T-cell (primary cell): Measurements from ENCODE around the gene NAGS. TPM values are rescaled to one million over a fixed set of nuclear protein-coding genes. Genes with fewer than 3 reads are reported as not detected.

ENCODE experiments used
- ATAC-seq, 4 experiments: fragments of 200-7000 bp in 3 of 4; fragments of 150-1000 bp in 1 of 4; cut with Tn5 transposase; replicated peaks in 1 of 4; 1 replicate in 3 of 4; 2 replicates in 1 of 4; pipeline ENCODE4 v1.10.0; 2021; ENCODE audit warnings: moderate library complexity in 3 of 4, mild to moderate bottlenecking in 2 of 4, moderate number of reproducible peaks in 1 of 4
- CTCF ChIA-PET, 2 donors: fragments of 300-600 bp; sonication (Branson Sonifier 250); formaldehyde crosslinking; loops; one replicate each; lab custom pipeline; 2022; ENCODE audit warnings: antibody characterized with exemption in 2 of 2; lab: Charles Lee
- POLR2A ChIA-PET, 2 donors: fragments of 300-600 bp; sonication (Branson Sonifier 250); formaldehyde crosslinking; loops; one replicate each; lab custom pipeline; 2022; ENCODE audit warnings: antibody characterized with exemption in 2 of 2; lab: Charles Lee
- DNase-seq, 35 experiments: peaks; one replicate each; pipeline versions ENCODE4 v3.0.0 to v3.0.0-alpha.2; 2013 to 2023
- H3K27ac ChIP-seq: one replicate; pipeline ENCODE4 v1.5.1; 2013; ENCODE audit warnings: low read length
- H3K27me3 ChIP-seq, 2 experiments: replicated peaks in 1 of 2; 1 replicate in 1 of 2; 2 replicates in 1 of 2; pipeline versions ENCODE4 v1.6.1 to v1.7.0; 2013; ENCODE audit warnings: low read length in 1 of 2, mixed read lengths in 1 of 2; ENCODE audit not compliant: control insufficient read depth in 2 of 2, insufficient read depth in 2 of 2; ENCODE audit errors: extremely low read depth in 1 of 2
- H3K36me3 ChIP-seq, 2 donors: 1 replicate in 1 of 2; 2 replicates in 1 of 2; pipeline versions ENCODE4 v1.6.1 to v1.7.0; 2013; ENCODE audit warnings: low read length in 1 of 2; ENCODE audit not compliant: control insufficient read depth in 2 of 2, insufficient read depth in 1 of 2; ENCODE audit errors: extremely low read depth in 1 of 2
- H3K4me1 ChIP-seq, 2 experiments: 1 replicate in 1 of 2; 2 replicates in 1 of 2; pipeline versions ENCODE4 v1.6.1 to v1.7.0; 2013; ENCODE audit warnings: low read length in 2 of 2, mixed read lengths in 1 of 2; ENCODE audit not compliant: insufficient read depth in 2 of 2, control insufficient read depth in 1 of 2; ENCODE audit errors: extremely low read depth in 1 of 2
- H3K4me3 ChIP-seq, 2 donors: 1 replicate in 1 of 2; 2 replicates in 1 of 2; pipeline versions ENCODE4 v1.5.1 to v1.7.0; 2013; ENCODE audit warnings: mild to moderate bottlenecking in 2 of 2, low read length in 1 of 2, moderate library complexity in 1 of 2; ENCODE audit not compliant: control insufficient read depth in 1 of 2; ENCODE audit errors: extremely low read depth in 1 of 2
- H3K9me3 ChIP-seq: 2 replicates; pipeline ENCODE4 v1.7.0; 2013
- H3K27ac Mint-ChIP-seq, 2 donors: one replicate each; pipeline ENCODE4 v1.8.0; 2020 to 2021; ENCODE audit warnings: mild to moderate bottlenecking in 2 of 2, mixed read lengths in 2 of 2
- H3K27me3 Mint-ChIP-seq, 2 donors: one replicate each; pipeline ENCODE4 v1.8.0; 2021 to 2022; ENCODE audit warnings: mixed read lengths in 2 of 2
- H3K36me3 Mint-ChIP-seq: one replicate; pipeline ENCODE4 v1.8.0; 2021; ENCODE audit warnings: mixed read lengths
- H3K4me1 Mint-ChIP-seq, 3 donors: one replicate each; pipeline ENCODE4 v1.8.0; 2020 to 2022; ENCODE audit warnings: mixed read lengths in 3 of 3, mild to moderate bottlenecking in 1 of 3
- H3K4me3 Mint-ChIP-seq, 3 donors: one replicate each; pipeline ENCODE4 v1.8.0; 2020 to 2022; ENCODE audit warnings: mild to moderate bottlenecking in 3 of 3, mixed read lengths in 3 of 3, moderate library complexity in 3 of 3
- H3K9me3 Mint-ChIP-seq, 3 donors: one replicate each; pipeline ENCODE4 v1.8.0; 2020 to 2022; ENCODE audit warnings: mixed read lengths in 3 of 3
- WGBS: methylation state at CpG from one replicate; pipeline ENCODE4 v1.1.5; 2013; ENCODE audit warnings: missing lambda C conversion rate; ENCODE audit not compliant: insufficient coverage; 5-methylcytosine and 5-hydroxymethylcytosine counted together
- total RNA-seq, 35 experiments: library from RNA in 6 of 35; stranded (reverse) in 6 of 35; fragments of 120-200 nt in 1 of 35; gene quantifications; one replicate each; pipeline versions ENCODE4 v1.2.1 to v1.2.4 and lab custom pipeline; 2013 to 2026

NAGS gene
- total RNA-seq, 5 donors from 2014 or later (not counting 1 experiment from before 2014, with no cell fraction given), result 0.35 to 2.4 (median 1.8) TPM

DNA sequence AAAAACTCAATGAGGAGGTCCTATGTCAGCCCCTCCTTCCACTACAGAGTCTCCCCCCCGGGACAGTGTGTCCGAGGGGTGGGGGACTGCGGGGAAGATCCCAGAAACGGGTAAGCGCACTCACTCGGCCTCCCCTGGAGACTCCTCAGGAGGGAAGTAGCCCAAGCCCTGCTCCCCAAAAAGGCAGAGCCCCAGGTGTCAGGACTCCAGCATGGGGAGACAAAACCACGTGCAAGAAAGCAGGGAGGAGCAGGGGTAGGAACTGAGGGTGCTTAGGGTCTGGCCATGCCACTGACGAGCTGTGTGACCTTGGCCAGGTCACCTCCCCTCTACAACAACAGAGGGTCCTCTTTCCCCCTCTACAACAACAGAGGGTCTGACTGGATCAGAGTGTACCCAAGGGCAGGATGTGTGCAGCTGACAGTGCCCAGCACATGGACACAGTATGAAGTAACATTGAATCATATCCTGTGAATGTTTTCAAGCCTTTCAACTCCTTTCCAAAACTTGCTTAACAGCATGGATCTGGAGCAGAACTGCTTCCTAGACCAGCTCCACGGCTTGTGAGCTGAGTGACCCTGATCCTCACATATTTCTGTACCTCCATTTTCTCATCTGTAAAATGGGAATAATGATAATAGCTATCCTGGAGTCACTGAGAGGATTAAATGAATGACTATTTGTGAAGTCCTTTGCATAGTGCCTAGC, 2.1 kb upstream of the NAGS start:
- ChIA-PET CTCF (interaction anchor here in 1 of 2 donors (0.5 kb wide), 2 partner anchors 54 to 155 kb away, joined by 3 read pairs; no protein-coding TSS in a partner anchor), POLR2A (no interaction called here)
- Mint-ChIP-seq H3K4me3 (no peak overlapping the region), H3K36me3 (no peaks in the 10 kb centered on the region), H3K4me1 (peaks cover 13 to 19% (median 14%) of the 10 kb centered on the region in 3 donors), H3K27ac (peak overlapping the region in 1 of 2 donors; percentile 11), H3K9me3 (no peaks in the 10 kb centered on the region), H3K27me3 (peaks cover 0 to 5% of the 10 kb centered on the region in 2 donors)
- Histone ChIP-seq H3K4me3 (no peak overlapping the region), H3K9me3 (no peaks in the 10 kb centered on the region), H3K4me1 (peaks cover 5 to 30% of the 10 kb centered on the region in 2 experiments), H3K36me3 (no peaks in the 10 kb centered on the region), H3K27me3 (peaks cover 0 to 53% of the 10 kb centered on the region in 2 experiments), H3K27ac (no peak overlapping the region)
- ATAC-seq (no peak), DNase-seq (no peak)
- 86% methylated on average over 6 of the region's 9 CpGs for WGBS

DNA sequence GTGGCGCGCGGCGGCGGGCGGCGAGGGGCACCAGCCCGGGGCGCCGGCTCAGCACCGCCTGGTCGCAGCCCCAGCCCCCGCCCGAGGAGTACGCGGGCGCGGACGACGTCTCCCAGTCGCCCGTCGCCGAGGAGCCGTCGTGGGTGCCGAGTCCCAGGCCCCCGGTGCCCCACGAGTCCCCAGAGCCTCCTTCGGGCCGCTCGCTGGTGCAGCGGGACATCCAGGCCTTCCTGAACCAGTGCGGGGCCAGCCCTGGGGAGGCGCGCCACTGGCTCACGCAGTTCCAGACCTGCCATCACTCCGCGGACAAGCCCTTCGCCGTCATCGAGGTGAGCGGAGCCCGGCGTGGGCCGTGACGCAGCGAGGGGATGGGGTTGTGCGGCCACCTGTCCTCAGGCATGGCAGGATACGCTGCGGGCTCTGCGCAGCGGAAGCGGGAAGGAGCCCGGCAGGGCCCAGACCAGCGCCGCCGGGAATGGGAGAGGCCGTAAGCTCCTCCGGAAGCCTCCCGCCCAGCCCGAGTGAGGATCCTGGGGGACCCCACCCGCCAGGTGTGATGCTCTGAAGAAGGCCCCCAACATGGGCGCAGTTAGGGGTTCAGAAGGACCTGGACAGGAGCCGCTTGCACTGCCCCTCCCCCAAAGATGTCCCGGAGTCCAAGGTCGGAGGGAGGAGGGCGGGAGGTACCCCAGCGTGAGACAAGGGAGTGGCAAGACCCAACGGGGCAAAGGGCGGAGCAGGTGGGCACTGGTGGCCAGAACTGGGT, 522 bp downstream of the NAGS start:
- ChIA-PET POLR2A (interaction anchor here in 1 of 2 donors (0.6 kb wide), 1 partner anchor 15 kb away, joined by 13 read pairs; no protein-coding TSS in a partner anchor), CTCF (interaction anchor here in 1 of 2 donors (0.6 kb wide), 1 partner anchor 29 kb away, joined by 3 read pairs; no protein-coding TSS in a partner anchor)
- Mint-ChIP-seq H3K36me3 (no peaks in the 10 kb centered on the region), H3K27me3 (peaks cover 0 to 4% of the 10 kb centered on the region in 2 donors), H3K9me3 (no peaks in the 10 kb centered on the region), H3K4me3 (peak overlapping the region; percentile 44 to 90 (median 67)), H3K4me1 (peaks cover 22 to 31% (median 25%) of the 10 kb centered on the region in 3 donors), H3K27ac (no peak overlapping the region)
- WGBS, result 5% methylated on average over 71 of the region's 71 CpGs
- Histone ChIP-seq H3K27me3 (peaks cover 0 to 63% of the 10 kb centered on the region in 2 experiments), H3K36me3 (no peaks in the 10 kb centered on the region), H3K4me3 (peak overlapping the region; percentile 49 to 77), H3K9me3 (no peaks in the 10 kb centered on the region), H3K4me1 (peaks cover 20 to 49% of the 10 kb centered on the region in 2 experiments), H3K27ac (no peak overlapping the region)
- no peak for ATAC-seq
- peak in 7 of 35 experiments; percentile 18 to 43 (median 26) for DNase-seq

DNA sequence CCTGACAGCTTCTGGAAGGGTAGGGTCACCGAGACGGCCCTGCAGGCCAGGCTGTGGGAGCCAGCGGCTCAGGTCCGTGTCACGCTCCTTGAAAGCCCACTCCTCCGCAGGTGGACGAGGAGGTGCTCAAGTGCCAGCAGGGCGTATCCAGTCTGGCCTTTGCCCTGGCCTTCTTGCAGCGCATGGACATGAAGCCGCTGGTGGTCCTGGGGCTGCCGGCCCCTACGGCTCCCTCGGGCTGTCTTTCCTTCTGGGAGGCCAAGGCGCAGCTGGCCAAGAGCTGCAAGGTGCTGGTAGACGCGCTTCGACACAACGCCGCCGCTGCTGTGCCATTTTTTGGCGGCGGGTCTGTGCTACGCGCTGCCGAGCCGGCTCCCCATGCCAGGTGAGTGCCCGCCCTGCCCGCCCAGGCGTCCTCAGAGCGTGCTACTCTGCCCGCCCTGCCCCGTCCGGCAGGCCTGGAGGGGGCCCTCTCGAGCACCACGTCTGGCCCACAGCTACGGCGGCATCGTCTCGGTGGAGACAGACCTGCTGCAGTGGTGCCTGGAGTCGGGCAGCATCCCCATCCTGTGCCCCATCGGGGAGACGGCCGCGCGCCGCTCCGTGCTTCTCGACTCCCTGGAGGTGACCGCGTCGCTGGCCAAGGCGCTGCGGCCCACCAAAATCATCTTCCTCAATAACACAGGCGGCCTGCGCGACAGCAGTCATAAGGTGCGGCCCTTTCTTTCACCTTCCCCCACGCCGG, 1.3 kb downstream of the NAGS start:
- CTCF ChIA-PET, result interaction anchor here (0.6 kb wide), 3 partner anchors 28 to 589 kb away, joined by 3 to 5 read pairs (median 4); no protein-coding TSS in a partner anchor
- H3K36me3 ChIP-seq, result peaks cover 0 to 4% of the 10 kb centered on the region in 2 donors
- POLR2A ChIA-PET, result no interaction called here
- Mint-ChIP-seq H3K4me3 (peak overlapping the region; percentile 81 to 90 (median 84)), H3K4me1 (peaks cover 22 to 31% (median 25%) of the 10 kb centered on the region in 3 donors), H3K27me3 (peaks cover 0 to 4% of the 10 kb centered on the region in 2 donors), H3K27ac (peak overlapping the region; percentile 20 to 72), H3K9me3 (no peaks in the 10 kb centered on the region), H3K36me3 (peaks cover 5% of the 10 kb centered on the region)
- WGBS, result 6% methylated on average over 56 of the region's 59 CpGs
- H3K27ac ChIP-seq, result no peak overlapping the region
- DNase-seq (peak in 17 of 35 experiments; percentile 11 to 59 (median 32)), ATAC-seq (peak; percentile 10 to 27 (median 23))
- H3K4me1 ChIP-seq, result peaks cover 20 to 49% of the 10 kb centered on the region in 2 experiments
- H3K4me3 ChIP-seq, result peak overlapping the region; percentile 77 to 93
- H3K27me3 ChIP-seq, result peaks cover 0 to 59% of the 10 kb centered on the region in 2 experiments
- H3K9me3 ChIP-seq, result no peaks in the 10 kb centered on the region

DNA sequence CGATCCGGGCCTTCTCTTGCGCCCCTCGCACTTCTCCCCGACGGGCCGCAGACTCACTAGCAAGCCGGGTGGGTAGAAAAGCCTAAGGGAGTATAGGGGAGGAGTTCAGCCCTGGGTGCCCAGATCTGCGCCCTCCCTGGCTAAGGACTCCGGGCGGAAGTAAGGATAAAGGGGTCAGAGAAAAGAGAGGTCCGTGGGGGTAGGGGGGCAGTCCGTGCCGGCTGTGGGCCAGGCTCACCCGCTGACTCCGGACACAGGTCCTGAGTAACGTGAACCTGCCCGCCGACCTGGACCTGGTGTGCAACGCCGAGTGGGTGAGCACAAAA, 1.8 kb downstream of the NAGS start:
- Histone ChIP-seq H3K27me3 (peaks cover 0 to 55% of the 10 kb centered on the region in 2 experiments), H3K36me3 (peaks cover 0 to 8% of the 10 kb centered on the region in 2 donors), H3K4me1 (peaks cover 20 to 49% of the 10 kb centered on the region in 2 experiments), H3K27ac (no peak overlapping the region), H3K9me3 (no peaks in the 10 kb centered on the region), H3K4me3 (peak overlapping the region; percentile 77 to 93)
- DNase-seq (peak in 2 of 35 experiments; percentile 6 to 12), ATAC-seq (peak; percentile 6 to 29 (median 10))
- POLR2A ChIA-PET, result no interaction called here
- peak overlapping the region; percentile 81 to 90 (median 84) for H3K4me3 Mint-ChIP-seq
- peaks cover 7% of the 10 kb centered on the region for H3K36me3 Mint-ChIP-seq
- CTCF ChIA-PET, result interaction anchor here (0.6 kb wide), 2 partner anchors 212 to 590 kb away, joined by 4 to 5 read pairs; no protein-coding TSS in a partner anchor
- peaks cover 0 to 4% of the 10 kb centered on the region in 2 donors for H3K27me3 Mint-ChIP-seq
- peaks cover 22 to 31% (median 25%) of the 10 kb centered on the region in 3 donors for H3K4me1 Mint-ChIP-seq
- WGBS, result under 1% methylated on average over 13 of the region's 21 CpGs
- no peaks in the 10 kb centered on the region for H3K9me3 Mint-ChIP-seq
- H3K27ac Mint-ChIP-seq, result peak overlapping the region; percentile 20 to 72

DNA sequence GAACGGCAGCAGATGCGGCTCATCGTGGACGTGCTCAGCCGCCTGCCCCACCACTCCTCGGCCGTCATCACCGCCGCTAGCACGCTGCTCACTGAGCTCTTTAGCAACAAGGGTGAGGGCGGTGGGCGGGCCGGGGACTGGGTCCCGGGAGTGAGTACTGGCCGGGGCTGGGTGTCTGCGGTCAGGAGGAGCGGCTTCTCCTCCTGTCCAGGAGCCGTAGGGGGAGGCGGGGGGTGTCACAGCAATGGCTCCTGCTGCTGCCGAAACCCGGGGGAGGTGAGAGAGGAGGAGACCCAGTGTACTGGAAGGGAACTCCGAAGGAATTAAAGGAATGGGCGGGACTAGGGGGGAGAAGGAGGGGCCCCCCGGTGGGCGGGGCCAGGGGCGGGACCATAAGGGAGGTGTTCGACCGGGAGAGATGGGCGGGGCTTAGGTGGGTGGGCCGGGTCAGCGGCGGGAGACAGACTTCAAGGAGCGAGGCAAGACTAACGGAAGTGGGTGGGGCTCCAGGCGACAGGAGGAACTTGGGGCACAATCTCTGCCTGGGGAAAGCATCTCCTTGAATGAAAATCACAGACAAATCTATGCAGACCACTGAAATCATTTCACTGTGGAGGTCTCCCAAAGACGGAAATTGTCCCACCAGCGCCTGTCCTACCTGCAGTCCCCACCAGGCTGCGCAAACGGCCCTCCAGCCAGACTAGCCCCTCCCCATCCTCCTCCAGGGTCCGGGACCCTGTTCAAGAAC, 2.4 kb downstream of the NAGS start:
- H3K4me1 Mint-ChIP-seq, result peaks cover 22 to 31% (median 27%) of the 10 kb centered on the region in 3 donors
- Histone ChIP-seq H3K27ac (no peak overlapping the region), H3K9me3 (no peaks in the 10 kb centered on the region), H3K4me3 (peak overlapping the region; percentile 77 to 93), H3K27me3 (peaks cover 0 to 50% of the 10 kb centered on the region in 2 experiments), H3K36me3 (peaks cover 0 to 8% of the 10 kb centered on the region in 2 donors), H3K4me1 (peaks cover 20 to 49% of the 10 kb centered on the region in 2 experiments)
- peaks cover 10% of the 10 kb centered on the region for H3K36me3 Mint-ChIP-seq
- WGBS, result under 1% methylated on average over 38 of the region's 40 CpGs
- DNase-seq (peak; percentile 82 to 98 (median 94)), ATAC-seq (peak; percentile 84 to 93 (median 85))
- ChIA-PET POLR2A (no interaction called here), CTCF (interaction anchor here (0.6 kb wide), 2 partner anchors 212 to 590 kb away, joined by 4 to 5 read pairs; no protein-coding TSS in a partner anchor)
- H3K27me3 Mint-ChIP-seq, result peaks cover 0 to 4% of the 10 kb centered on the region in 2 donors
- H3K9me3 Mint-ChIP-seq, result no peaks in the 10 kb centered on the region
- peak overlapping the region; percentile 81 to 90 (median 84) for H3K4me3 Mint-ChIP-seq
- peak overlapping the region; percentile 20 to 72 for H3K27ac Mint-ChIP-seq
